GM21526 (cell line): ENCODE measurements around the gene IPCEF1.

Experiments used
- ATAC-seq: cut with Tn5 transposase; IDR thresholded peaks from one replicate; pipeline ENCODE4 v1.9.1; 2021; ENCODE audit warnings: moderate library complexity; ENCODE audit not compliant: unreplicated experiment, low FRiP score

The IPCEF1 gene

GRCh38 chr6:154122195-154122925, 234.2 kb downstream of the IPCEF1 start:
- no peak for ATAC-seq

GRCh38 chr6:154117485-154117884, 239.1 kb downstream of the IPCEF1 start:
- ATAC-seq, result no peak

GRCh38 chr6:154113392-154113791, 243.2 kb downstream of the IPCEF1 start:
- no peak for ATAC-seq

GRCh38 chr6:154112181-154112809, 244.3 kb downstream of the IPCEF1 start:
- no peak for ATAC-seq

- no peak for ATAC-seq
Observed at GRCh38 chr6:154111025-154111424, 245.6 kb downstream of the IPCEF1 start.

- ATAC-seq, result no peak
Observed at GRCh38 chr6:154106251-154106650, 250.4 kb downstream of the IPCEF1 start.
